MM.1S (cell line): Measurements from ENCODE around the gene PRR3.

Experiments used
- DNase-seq: peaks from one replicate; pipeline ENCODE4 v3.0.0-alpha.2; 2015
- H2AFZ ChIP-seq: fragments of 300-600 bp; sonication (generic); 2 replicates; pipeline ENCODE4 v1.6.0; 2016; ENCODE audit warnings: antibody characterized with exemption, low read length
- H3F3A ChIP-seq: fragments of 300-600 bp; sonication (generic); 2 replicates; pipeline ENCODE4 v1.6.1; 2016; ENCODE audit warnings: mild to moderate bottlenecking, antibody characterized with exemption, low read length, moderate library complexity, mixed read lengths; ENCODE audit not compliant: insufficient read depth
- H3K27ac ChIP-seq: fragments of 300-600 bp; sonication (generic); 2 replicates; pipeline ENCODE4 v1.5.1; 2016; ENCODE audit warnings: mild to moderate bottlenecking, low read length
- H3K27me3 ChIP-seq: fragments of 300-600 bp; sonication (generic); replicated peaks from 2 replicates; pipeline ENCODE4 v1.6.0; 2016; ENCODE audit warnings: low read length; ENCODE audit not compliant: insufficient read depth
- H3K36me3 ChIP-seq: fragments of 300-600 bp; sonication (generic); replicated peaks from 2 replicates; pipeline ENCODE4 v1.6.1; 2016; ENCODE audit warnings: mild to moderate bottlenecking, low read length, mixed read lengths; ENCODE audit not compliant: insufficient read depth
- H3K4me1 ChIP-seq: fragments of 300-600 bp; sonication (generic); 2 replicates; pipeline ENCODE4 v1.6.1; 2016; ENCODE audit warnings: low read length, mixed read lengths
- H3K4me2 ChIP-seq: fragments of 300-600 bp; sonication (generic); 2 replicates; pipeline ENCODE4 v1.6.0; 2016; ENCODE audit warnings: low read depth, low read length
- H3K4me3 ChIP-seq: fragments of 300-600 bp; sonication (generic); 2 replicates; pipeline ENCODE4 v1.5.1; 2016; ENCODE audit warnings: low read length, mixed read lengths
- H3K79me2 ChIP-seq: fragments of 300-600 bp; sonication (generic); 2 replicates; pipeline ENCODE4 v1.6.1; 2016; ENCODE audit warnings: mixed run types, low read length, mixed read lengths
- H3K9ac ChIP-seq: fragments of 300-600 bp; sonication (generic); 2 replicates; pipeline ENCODE4 v1.6.1; 2016; ENCODE audit warnings: low read length, mixed read lengths
- H3K9me2 ChIP-seq: fragments of 300-600 bp; sonication (generic); replicated peaks from 2 replicates; pipeline ENCODE4 v1.6.1; 2016; ENCODE audit warnings: mild to moderate bottlenecking, low read length, mixed read lengths; ENCODE audit not compliant: insufficient read depth
- H3K9me3 ChIP-seq: fragments of 300-600 bp; sonication (generic); replicated peaks from 2 replicates; pipeline ENCODE4 v1.6.1; 2016; ENCODE audit warnings: mild to moderate bottlenecking, low read length, mixed read lengths; ENCODE audit not compliant: insufficient read depth
- H4K20me1 ChIP-seq: fragments of 300-600 bp; sonication (generic); 2 replicates; pipeline ENCODE4 v1.6.1; 2016; ENCODE audit warnings: mild to moderate bottlenecking, low read length, moderate library complexity, mixed read lengths; ENCODE audit not compliant: insufficient read depth
- CTCF ChIP-seq: fragments of 300-600 bp; sonication (generic); IDR thresholded peaks from 2 replicates; pipeline ENCODE4 v1.5.1; 2016; ENCODE audit warnings: antibody characterized with exemption, low read length, mixed read lengths
- EZH2 ChIP-seq: fragments of 300-600 bp; sonication (generic); optimal IDR thresholded peaks from 2 replicates; pipeline ENCODE3; 2017; ENCODE audit warnings: low read depth, mild to moderate bottlenecking, antibody characterized with exemption, low read length, mixed read lengths
- EZH2phosphoT487 ChIP-seq: fragments of 300-600 bp; sonication (generic); IDR thresholded peaks from 2 replicates; pipeline ENCODE4 v1.6.1; 2018; ENCODE audit warnings: antibody characterized with exemption, low read length

Gene PRR3

DNA sequence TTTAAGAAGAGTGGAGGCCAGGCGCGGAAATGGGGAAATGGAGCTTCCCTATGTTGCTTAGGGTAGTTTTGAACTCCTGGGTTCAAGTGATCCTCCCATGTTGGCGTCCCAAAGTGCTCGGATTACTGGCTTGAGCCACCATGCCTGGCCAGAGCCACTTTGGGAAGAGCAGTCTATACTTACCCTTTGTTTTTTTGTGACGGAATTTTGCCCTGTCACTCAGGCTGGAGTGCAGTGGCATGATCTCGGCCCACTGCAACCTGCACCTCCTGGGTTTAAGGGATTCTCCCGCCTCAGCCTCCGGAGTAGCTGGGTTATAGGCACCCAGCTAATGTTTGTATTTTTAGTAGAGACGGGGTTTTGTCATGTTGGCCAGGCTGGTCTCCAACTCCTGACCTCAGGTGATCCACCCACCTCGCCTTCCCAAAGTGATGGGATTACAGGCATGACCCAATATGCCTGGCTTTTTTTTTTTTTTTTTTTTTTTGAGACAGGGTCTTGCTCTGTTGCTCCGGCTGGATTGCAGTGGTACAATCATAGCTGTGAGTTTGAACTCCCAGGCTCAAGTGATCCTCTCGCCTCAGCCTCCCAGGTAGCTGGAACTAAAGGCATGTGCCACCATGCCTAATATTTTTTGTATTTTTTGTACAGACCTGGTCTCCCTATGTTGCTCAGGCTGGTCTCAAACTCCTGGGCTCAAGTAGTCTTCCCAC, 42.0 kb downstream of the PRR3 start:
- H3K4me2 ChIP-seq, result no peak overlapping the region
- H4K20me1 ChIP-seq, result peaks cover 10% of the 10 kb centered on the region; the same call in 1 of the 2 replicates
- no peak overlapping the region for H3K4me3 ChIP-seq
- H3K9ac ChIP-seq, result no peak overlapping the region
- no peaks in the 10 kb centered on the region for H3K9me3 ChIP-seq
- H3K27me3 ChIP-seq, result no peaks in the 10 kb centered on the region
- H2AFZ ChIP-seq, result no peak overlapping the region
- no peak overlapping the region for H3K27ac ChIP-seq
- no peaks in the 10 kb centered on the region for H3K4me1 ChIP-seq
- TF ChIP-seq CTCF, result no peak
- no peak for TF ChIP-seq EZH2phosphoT487
- TF ChIP-seq EZH2, result no peak
- DNase-seq, result no peak
- H3F3A ChIP-seq, result peaks cover 62% of the 10 kb centered on the region
- peaks cover 7% of the 10 kb centered on the region; the same call in 1 of the 2 replicates for H3K79me2 ChIP-seq
- peaks cover 22% of the 10 kb centered on the region for H3K36me3 ChIP-seq
- H3K9me2 ChIP-seq, result no peaks in the 10 kb centered on the region

GRCh38 chr6:30599625-30600324, 42.7 kb downstream of the PRR3 start:
- Histone ChIP-seq H3K36me3 (peaks cover 29% of the 10 kb centered on the region), H2AFZ (no peak overlapping the region), H3K4me2 (no peak overlapping the region), H3K79me2 (peaks cover 6% of the 10 kb centered on the region), H4K20me1 (peaks cover 14% of the 10 kb centered on the region; the same call in 1 of the 2 replicates), H3K9ac (no peak overlapping the region), H3K4me1 (no peaks in the 10 kb centered on the region), H3K4me3 (no peak overlapping the region), H3K9me2 (no peaks in the 10 kb centered on the region), H3K27ac (no peak overlapping the region), H3F3A (peaks cover 65% of the 10 kb centered on the region), H3K9me3 (no peaks in the 10 kb centered on the region), H3K27me3 (no peaks in the 10 kb centered on the region)
- DNase-seq, result no peak
- no peak for TF ChIP-seq EZH2phosphoT487
- TF ChIP-seq CTCF, result no peak

DNA sequence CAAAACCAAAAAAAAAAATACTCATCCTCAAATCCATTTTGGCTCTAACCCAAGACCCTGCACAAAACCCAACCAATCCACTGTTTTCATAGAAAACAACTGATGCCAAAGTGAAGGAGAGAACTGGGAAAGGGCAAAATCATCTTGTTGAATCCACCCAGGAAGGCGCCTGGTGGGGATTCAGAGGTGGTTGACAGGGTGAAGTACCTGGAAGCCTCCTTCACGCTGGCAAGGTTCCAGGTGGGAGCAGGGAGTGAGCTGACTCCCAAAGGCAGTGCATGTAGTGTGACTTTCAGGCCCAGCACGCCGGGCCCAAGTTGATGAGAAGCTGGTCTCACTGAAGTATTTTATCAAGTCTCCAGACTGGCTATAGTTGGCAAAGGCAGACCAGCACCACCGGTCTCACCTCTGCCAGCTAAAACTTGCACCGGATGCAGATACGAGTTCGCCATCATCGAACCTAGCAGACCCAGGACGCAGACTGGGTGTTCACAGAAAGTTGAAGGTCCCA, 43.4 kb downstream of the PRR3 start:
- H3K27ac ChIP-seq, result no peak overlapping the region
- H4K20me1 ChIP-seq, result peaks cover 14% of the 10 kb centered on the region; the same call in 1 of the 2 replicates
- DNase-seq, result no peak
- H3K4me3 ChIP-seq, result no peak overlapping the region
- peaks cover 11% of the 10 kb centered on the region for H3K79me2 ChIP-seq
- H3K4me2 ChIP-seq, result no peak overlapping the region
- H3K36me3 ChIP-seq, result peaks cover 34% of the 10 kb centered on the region
- no peak for TF ChIP-seq EZH2phosphoT487
- TF ChIP-seq CTCF, result no peak
- no peak for TF ChIP-seq EZH2
- H3K9me3 ChIP-seq, result no peaks in the 10 kb centered on the region
- no peaks in the 10 kb centered on the region for H3K27me3 ChIP-seq
- no peaks in the 10 kb centered on the region for H3K9me2 ChIP-seq
- H3K9ac ChIP-seq, result no peak overlapping the region
- no peaks in the 10 kb centered on the region for H3K4me1 ChIP-seq
- peaks cover 67% of the 10 kb centered on the region for H3F3A ChIP-seq
- H2AFZ ChIP-seq, result no peak overlapping the region
